Measurements from ENCODE around the gene PGAP3.

The PGAP3 gene

GRCh38 chr17:39627712-39628516, 59.9 kb downstream of the PGAP3 start:
- no peak overlapping the region for H3K27ac ChIP-seq (ENCODE audit: insufficient read depth in 1 of 2, low read depth in 1 of 2, low read length in 2 of 2, poor library complexity in 1 of 2, severe bottlenecking in 2 of 2)
- DNase-seq, result no peak
- H3K9me3 ChIP-seq (ENCODE audit: control extremely low read depth in 1 of 5, control insufficient read depth in 4 of 5, insufficient read depth in 2 of 5, low read depth in 1 of 5, low read length in 4 of 5), result no peaks in the 10 kb centered on the region
- H3K36me3 ChIP-seq (ENCODE audit: control insufficient read depth in 4 of 4, insufficient read depth in 4 of 4, low read length in 3 of 4), result no peaks in the 10 kb centered on the region
- peaks cover 0 to 53% (median 22%) of the 10 kb centered on the region in 5 experiments for H3K27me3 ChIP-seq (replicated peaks in 2 of 5; ENCODE audit: control insufficient read depth in 4 of 5, insufficient read depth in 5 of 5, low read length in 4 of 5)
- CTCF ChIA-PET, result interaction anchor here (0.7 to 20.3 kb wide), 7 partner anchors 13 to 81 kb away, joined by 3 to 445 read pairs (median 4); partner anchors contain the start of genes PNMT and TCAP
- peak overlapping the region in 1 of 7 experiments; percentile 32 for H3K4me3 ChIP-seq (ENCODE audit: control insufficient read depth in 1 of 7, extremely low read depth in 1 of 7, insufficient read depth in 4 of 7, low read depth in 2 of 7, low read length in 6 of 7)
- POLR2A ChIA-PET, result no interaction called here
- peaks cover 0 to 32% (median 28%) of the 10 kb centered on the region in 4 experiments for H3K4me1 ChIP-seq (ENCODE audit: control extremely low read depth in 1 of 4, control insufficient read depth in 4 of 4, insufficient read depth in 4 of 4, low read length in 3 of 4)
- WGBS (ENCODE audit: insufficient coverage), result 90% methylated on average over 15 of the region's 16 CpGs

GRCh38 chr17:39627047-39627711, 60.7 kb downstream of the PGAP3 start:
- DNase-seq, result no peak
- peaks cover 0 to 53% (median 22%) of the 10 kb centered on the region in 5 experiments for H3K27me3 ChIP-seq (replicated peaks in 2 of 5; ENCODE audit: control insufficient read depth in 4 of 5, insufficient read depth in 5 of 5, low read length in 4 of 5)
- no peaks in the 10 kb centered on the region for H3K9me3 ChIP-seq (ENCODE audit: control extremely low read depth in 1 of 5, control insufficient read depth in 4 of 5, insufficient read depth in 2 of 5, low read depth in 1 of 5, low read length in 4 of 5)
- peak overlapping the region in 5 of 7 experiments; percentile 13 to 56 (median 23) for H3K4me3 ChIP-seq (ENCODE audit: control insufficient read depth in 1 of 7, extremely low read depth in 1 of 7, insufficient read depth in 4 of 7, low read depth in 2 of 7, low read length in 6 of 7)
- POLR2A ChIA-PET, result no interaction called here
- no peaks in the 10 kb centered on the region for H3K36me3 ChIP-seq (ENCODE audit: control insufficient read depth in 4 of 4, insufficient read depth in 4 of 4, low read length in 3 of 4)
- H3K27ac ChIP-seq (ENCODE audit: insufficient read depth in 1 of 2, low read depth in 1 of 2, low read length in 2 of 2, poor library complexity in 1 of 2, severe bottlenecking in 2 of 2), result no peak overlapping the region
- WGBS (ENCODE audit: insufficient coverage), result 4% methylated on average over 45 of the region's 72 CpGs
- peaks cover 0 to 29% (median 24%) of the 10 kb centered on the region in 4 experiments for H3K4me1 ChIP-seq (ENCODE audit: control extremely low read depth in 1 of 4, control insufficient read depth in 4 of 4, insufficient read depth in 4 of 4, low read length in 3 of 4)
- CTCF ChIA-PET, result interaction anchor here (1.1 to 20.3 kb wide), 4 partner anchors 14 to 43 kb away, joined by 3 to 445 read pairs (median 72); partner anchors contain the start of genes PNMT and TCAP

DNA sequence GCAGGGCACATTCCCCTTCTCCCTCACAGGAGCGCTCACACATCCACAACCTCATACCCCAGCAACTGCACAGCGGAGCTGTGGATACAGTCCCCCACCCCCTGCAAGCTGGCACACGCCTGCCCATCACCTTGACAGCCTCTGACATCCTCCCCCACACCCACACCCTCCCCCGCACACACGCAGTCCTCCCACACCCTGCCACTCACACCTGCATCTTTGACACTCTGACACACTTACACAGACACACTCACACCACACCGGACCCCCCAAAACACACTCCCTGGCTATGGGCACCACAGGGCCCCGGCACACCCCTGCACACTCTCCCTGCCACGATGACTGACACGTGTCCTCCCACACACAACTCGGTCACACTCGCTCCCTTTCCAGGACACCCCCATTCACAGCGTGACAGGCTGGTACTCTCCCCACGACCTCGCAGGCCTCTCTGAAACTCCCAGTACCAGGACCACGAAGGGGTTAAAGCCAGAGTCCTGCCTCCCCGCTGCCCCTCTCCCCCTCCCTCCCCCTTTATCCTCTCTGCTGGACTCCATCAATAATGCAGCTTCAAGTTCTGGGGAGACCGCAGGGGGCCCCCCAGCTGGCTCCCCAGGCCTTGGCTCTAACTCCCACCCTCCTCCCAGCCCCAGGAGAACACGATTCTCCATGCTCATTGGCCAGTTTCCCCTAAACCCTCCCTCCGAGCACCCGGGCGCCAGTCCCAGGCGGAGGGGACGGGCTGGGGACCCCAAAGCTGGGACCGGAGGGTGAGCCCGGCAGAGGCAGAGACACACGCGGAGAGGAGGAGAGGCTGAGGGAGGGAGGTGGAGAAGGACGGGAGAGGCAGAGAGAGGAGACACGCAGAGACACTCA, 61.4 kb downstream of the PGAP3 start, which contains the start of gene PPP1R1B:
Gene PPP1R1B (plus strand): TSS at position 782 of the 876 bp plus-strand sequence. CDS start 441 bp downstream, outside the sequence.
- DNase-seq, result no peak
- 21% methylated on average over 21 of the region's 29 CpGs for WGBS (ENCODE audit: insufficient coverage)
- Histone ChIP-seq H3K27ac (ENCODE audit: insufficient read depth in 1 of 2, low read depth in 1 of 2, low read length in 2 of 2, poor library complexity in 1 of 2, severe bottlenecking in 2 of 2) (no peak within 1 kb of the TSS), H3K27me3 (replicated peaks in 2 of 5; ENCODE audit: control insufficient read depth in 4 of 5, insufficient read depth in 5 of 5, low read length in 4 of 5) (peaks cover 0 to 53% (median 22%) of the 10 kb centered on the region in 5 experiments), H3K36me3 (ENCODE audit: control insufficient read depth in 4 of 4, insufficient read depth in 4 of 4, low read length in 3 of 4) (no peaks in the 10 kb centered on the region), H3K4me3 (ENCODE audit: control insufficient read depth in 1 of 7, extremely low read depth in 1 of 7, insufficient read depth in 4 of 7, low read depth in 2 of 7, low read length in 6 of 7) (peak within 1 kb of the TSS in 5 of 7 experiments; percentile 13 to 56 (median 23)), H3K4me1 (ENCODE audit: control extremely low read depth in 1 of 4, control insufficient read depth in 4 of 4, insufficient read depth in 4 of 4, low read length in 3 of 4) (peaks cover 0 to 24% (median 19%) of the 10 kb centered on the region in 4 experiments), H3K9me3 (ENCODE audit: control extremely low read depth in 1 of 5, control insufficient read depth in 4 of 5, insufficient read depth in 2 of 5, low read depth in 1 of 5, low read length in 4 of 5) (no peaks in the 10 kb centered on the region)
- ChIA-PET POLR2A (no interaction called here), CTCF (interaction anchor here (0.8 to 20.3 kb wide), 9 partner anchors 6 to 105 kb away, joined by 3 to 445 read pairs (median 3); partner anchors contain the start of genes PNMT, STARD3 and TCAP)

- Histone ChIP-seq H3K27ac (ENCODE audit: insufficient read depth in 1 of 2, low read depth in 1 of 2, low read length in 2 of 2, poor library complexity in 1 of 2, severe bottlenecking in 2 of 2) (no peak overlapping the region), H3K4me3 (ENCODE audit: control insufficient read depth in 1 of 7, extremely low read depth in 1 of 7, insufficient read depth in 4 of 7, low read depth in 2 of 7, low read length in 6 of 7) (no peak overlapping the region), H3K27me3 (replicated peaks in 2 of 5; ENCODE audit: control insufficient read depth in 4 of 5, insufficient read depth in 5 of 5, low read length in 4 of 5) (peaks cover 0 to 53% (median 27%) of the 10 kb centered on the region in 5 experiments), H3K36me3 (ENCODE audit: control insufficient read depth in 4 of 4, insufficient read depth in 4 of 4, low read length in 3 of 4) (no peaks in the 10 kb centered on the region), H3K4me1 (ENCODE audit: control extremely low read depth in 1 of 4, control insufficient read depth in 4 of 4, insufficient read depth in 4 of 4, low read length in 3 of 4) (peaks cover 0 to 19% (median 14%) of the 10 kb centered on the region in 4 experiments), H3K9me3 (ENCODE audit: control extremely low read depth in 1 of 5, control insufficient read depth in 4 of 5, insufficient read depth in 2 of 5, low read depth in 1 of 5, low read length in 4 of 5) (no peaks in the 10 kb centered on the region)
- 91% methylated on average over 4 of the region's 5 CpGs for WGBS (ENCODE audit: insufficient coverage)
- DNase-seq, result no peak
- ChIA-PET POLR2A (interaction anchor here (0.6 kb wide), 1 partner anchor 12 kb away, joined by 3 read pairs; no protein-coding TSS in a partner anchor), CTCF (interaction anchor here (0.8 to 20.3 kb wide), 9 partner anchors 7 to 106 kb away, joined by 3 to 445 read pairs (median 3); partner anchors contain the start of genes PNMT, STARD3 and TCAP)
Observed at GRCh38 chr17:39625198-39625785, 62.6 kb downstream of the PGAP3 start.

DNA sequence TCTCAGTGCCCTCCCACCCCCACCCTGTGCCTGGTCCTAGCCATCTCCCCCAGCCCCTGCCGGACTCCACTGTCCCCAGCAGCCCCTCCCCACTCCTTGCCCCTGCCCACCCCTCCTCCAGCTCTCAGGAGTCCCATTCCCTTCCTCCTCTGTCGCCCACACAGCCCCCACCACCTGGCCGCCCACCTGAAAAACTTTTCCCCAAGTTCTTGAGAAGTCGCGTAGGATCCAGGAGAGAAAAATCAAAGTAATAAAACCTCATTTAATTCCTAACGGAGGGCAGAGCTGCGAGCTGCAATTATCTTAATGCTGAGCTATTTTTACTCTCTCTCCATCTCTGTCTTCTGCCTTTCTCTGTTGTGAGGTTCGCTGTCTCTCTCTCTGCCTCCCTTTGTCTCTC, 63.5 kb downstream of the PGAP3 start:
- Histone ChIP-seq H3K9me3 (ENCODE audit: control extremely low read depth in 1 of 5, control insufficient read depth in 4 of 5, insufficient read depth in 2 of 5, low read depth in 1 of 5, low read length in 4 of 5) (no peaks in the 10 kb centered on the region), H3K4me3 (ENCODE audit: control insufficient read depth in 1 of 7, extremely low read depth in 1 of 7, insufficient read depth in 4 of 7, low read depth in 2 of 7, low read length in 6 of 7) (no peak overlapping the region), H3K27ac (ENCODE audit: insufficient read depth in 1 of 2, low read depth in 1 of 2, low read length in 2 of 2, poor library complexity in 1 of 2, severe bottlenecking in 2 of 2) (no peak overlapping the region), H3K27me3 (replicated peaks in 2 of 5; ENCODE audit: control insufficient read depth in 4 of 5, insufficient read depth in 5 of 5, low read length in 4 of 5) (peaks cover 0 to 50% (median 32%) of the 10 kb centered on the region in 5 experiments), H3K36me3 (ENCODE audit: control insufficient read depth in 4 of 4, insufficient read depth in 4 of 4, low read length in 3 of 4) (no peaks in the 10 kb centered on the region), H3K4me1 (ENCODE audit: control extremely low read depth in 1 of 4, control insufficient read depth in 4 of 4, insufficient read depth in 4 of 4, low read length in 3 of 4) (peaks cover 0 to 19% (median 14%) of the 10 kb centered on the region in 4 experiments)
- CTCF ChIA-PET, result interaction anchor here (0.9 to 20.3 kb wide), 7 partner anchors 8 to 130 kb away, joined by 3 to 445 read pairs (median 102); partner anchors contain the start of genes PNMT and TCAP
- 92% methylated on average over 4 of the region's 8 CpGs for WGBS (ENCODE audit: insufficient coverage)
- POLR2A ChIA-PET, result no interaction called here
- DNase-seq, result no peak
